Measurements from ENCODE around the gene NAA38. TPM values are rescaled to one million over a fixed set of nuclear protein-coding genes. Genes with fewer than 3 reads are reported as not detected.

Gene NAA38
- total RNA-seq, 4 donors from 2014 or later = 68.0 to 184 (median 96.7) TPM

GRCh38 chr17:7880076-7880868 lies 22.9 kb upstream of the NAA38 start:
- no peak for TF ChIP-seq CTCF (IDR thresholded peaks at IDR 0.05; ENCODE audit: low read depth)

- no peak for TF ChIP-seq CTCF (IDR thresholded peaks at IDR 0.05; ENCODE audit: low read depth)
Observed at GRCh38 chr17:7878234-7878633, 20.9 kb upstream of the NAA38 start.

GRCh38 chr17:7875804-7876370 lies 18.5 kb upstream of the NAA38 start:
- TF ChIP-seq CTCF (IDR thresholded peaks at IDR 0.05; ENCODE audit: low read depth) = no peak

- no peak for TF ChIP-seq CTCF (IDR thresholded peaks at IDR 0.05; ENCODE audit: low read depth)
Observed at GRCh38 chr17:7873051-7873450, 15.7 kb upstream of the NAA38 start.

- no peak for TF ChIP-seq CTCF (IDR thresholded peaks at IDR 0.05; ENCODE audit: low read depth)
Observed at GRCh38 chr17:7867881-7868329, 10.5 kb upstream of the NAA38 start.

GRCh38 chr17:7864995-7865650 lies 7.8 kb upstream of the NAA38 start:
- no peak for TF ChIP-seq CTCF (IDR thresholded peaks at IDR 0.05; ENCODE audit: low read depth)
